OCI-LY7 (cell line): ENCODE measurements around the gene CDH23.

ENCODE experiments used
- EZH2phosphoT487 ChIP-seq: fragments of 200-600 bp; sonication (generic); IDR thresholded peaks from 2 replicates; pipeline ENCODE4 v1.6.1; 2018; ENCODE audit warnings: low read depth, borderline replicate concordance, mild to moderate bottlenecking, mixed run types, antibody characterized with exemption, low read length, moderate library complexity, mixed read lengths
- TF ChIP-seq, protein P1 (sequence below): fragments of 200-600 bp; sonication (generic); conservative IDR thresholded peaks from 2 replicates; pipeline ENCODE4 v1.5.1; 2014; ENCODE audit warnings: mild to moderate bottlenecking, antibody characterized with exemption, low read length, moderate library complexity, mixed read lengths

DNA sequence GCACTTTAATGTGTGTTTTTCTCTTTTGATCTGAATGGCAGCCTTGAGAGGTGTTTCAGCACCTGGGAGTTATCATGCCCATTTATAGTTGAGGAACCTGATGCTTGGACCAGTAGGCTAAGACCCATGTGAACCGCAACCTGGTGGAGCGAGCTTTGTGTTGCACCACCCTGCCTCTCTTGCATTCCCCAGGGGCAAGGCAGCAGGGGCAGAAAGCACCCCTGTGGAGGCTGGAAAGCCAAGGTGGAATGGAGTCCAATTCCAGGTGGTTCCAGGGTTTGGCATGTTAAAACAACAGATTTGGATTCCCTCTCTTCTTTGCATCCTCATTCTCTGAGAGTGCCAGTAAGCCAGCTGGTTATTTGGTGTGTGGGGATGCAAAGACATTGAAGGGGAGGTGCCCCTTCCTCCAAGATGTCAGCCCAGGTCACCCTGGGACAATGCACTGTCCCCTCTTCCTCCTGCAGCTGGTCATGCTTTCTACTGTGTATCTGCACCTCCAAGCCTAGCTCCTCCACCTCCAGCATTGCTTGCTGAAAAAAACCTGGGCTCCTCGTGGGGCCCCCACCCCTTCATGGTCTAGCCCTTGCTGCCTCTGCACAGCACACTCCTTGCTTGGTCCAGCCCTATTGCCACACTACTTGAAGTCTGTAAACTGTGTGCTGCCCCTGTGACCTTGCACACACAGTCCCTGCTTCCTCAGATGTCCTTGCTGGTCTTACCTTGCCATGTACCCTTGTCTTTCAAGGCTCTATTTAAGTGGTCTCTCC lies 5.6 kb upstream of the CDH23 start:
- TF ChIP-seq, protein P1, sequence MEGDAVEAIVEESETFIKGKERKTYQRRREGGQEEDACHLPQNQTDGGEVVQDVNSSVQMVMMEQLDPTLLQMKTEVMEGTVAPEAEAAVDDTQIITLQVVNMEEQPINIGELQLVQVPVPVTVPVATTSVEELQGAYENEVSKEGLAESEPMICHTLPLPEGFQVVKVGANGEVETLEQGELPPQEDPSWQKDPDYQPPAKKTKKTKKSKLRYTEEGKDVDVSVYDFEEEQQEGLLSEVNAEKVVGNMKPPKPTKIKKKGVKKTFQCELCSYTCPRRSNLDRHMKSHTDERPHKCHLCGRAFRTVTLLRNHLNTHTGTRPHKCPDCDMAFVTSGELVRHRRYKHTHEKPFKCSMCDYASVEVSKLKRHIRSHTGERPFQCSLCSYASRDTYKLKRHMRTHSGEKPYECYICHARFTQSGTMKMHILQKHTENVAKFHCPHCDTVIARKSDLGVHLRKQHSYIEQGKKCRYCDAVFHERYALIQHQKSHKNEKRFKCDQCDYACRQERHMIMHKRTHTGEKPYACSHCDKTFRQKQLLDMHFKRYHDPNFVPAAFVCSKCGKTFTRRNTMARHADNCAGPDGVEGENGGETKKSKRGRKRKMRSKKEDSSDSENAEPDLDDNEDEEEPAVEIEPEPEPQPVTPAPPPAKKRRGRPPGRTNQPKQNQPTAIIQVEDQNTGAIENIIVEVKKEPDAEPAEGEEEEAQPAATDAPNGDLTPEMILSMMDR = no peak
- TF ChIP-seq EZH2phosphoT487 = no peak
